H1 (cell line): ENCODE results near the gene IL2RA. TPM values are rescaled to one million over a fixed set of nuclear protein-coding genes. Genes with fewer than 3 reads are reported as not detected.

Experiments used
- CEBPB ChIP-seq: IDR thresholded peaks from 2 replicates; pipeline ENCODE4 v1.6.1; 2012; ENCODE audit warnings: low read depth, low read length
- CTCF ChIP-seq, 3 experiments: IDR thresholded peaks; 1 replicate in 2 of 3; 2 replicates in 1 of 3; pipeline versions ENCODE4 v1.5.1 to v1.6.1; 2011; ENCODE audit warnings: low read length in 3 of 3, mild to moderate bottlenecking in 3 of 3, inconsistent platforms in 2 of 3, low read depth in 1 of 3, moderate library complexity in 1 of 3; ENCODE audit not compliant: insufficient read depth in 1 of 3; ENCODE audit errors: control extremely low read depth in 1 of 3
- JUN ChIP-seq: IDR thresholded peaks from 2 replicates; pipeline ENCODE4 v1.6.1; 2011; ENCODE audit warnings: low read depth, mild to moderate bottlenecking, improper control_type of control experiment, low read length
- SP1 ChIP-seq: IDR thresholded peaks from 2 replicates; pipeline ENCODE4 v1.6.1; 2011; ENCODE audit warnings: low read depth, low read length
- polyA plus RNA-seq, 7 experiments: library from polyadenylated mRNA; depleted of rRNA in 3 of 7; stranded (reverse) in 5 of 7; unstranded in 2 of 7; fragments of >200 nt in 5 of 7; fragments of 200-250 nt in 2 of 7; gene quantifications; 1 replicate in 5 of 7; 2 replicates in 1 of 7; 4 replicates in 1 of 7; pipeline versions ENCODE4 v1.2.1 to v1.2.3, GENCODE V29; 2011 to 2013; ENCODE audit warnings: missing spikeins in 2 of 7, mixed read lengths in 2 of 7
- total RNA-seq: library from RNA; stranded (reverse); fragmentation: NEBNext Ultra II Directional; extraction: Animal tissue kit (Norgen Biotek cat#: 25700); gene quantifications from 2 replicates; pipeline ENCODE4 v1.2.1, GENCODE V29; 2021
- TF ChIP-seq, protein P1 (sequence below): IDR thresholded peaks from 2 replicates; pipeline ENCODE4 v1.6.1; 2011; ENCODE audit warnings: low read length, improper control_type of control experiment

The IL2RA gene
- total and polyA plus RNA-seq, 2 of the 8 experiments (the other 6 are each of a cell fraction or from before 2014, with no cell fraction given), result not detected

DNA sequence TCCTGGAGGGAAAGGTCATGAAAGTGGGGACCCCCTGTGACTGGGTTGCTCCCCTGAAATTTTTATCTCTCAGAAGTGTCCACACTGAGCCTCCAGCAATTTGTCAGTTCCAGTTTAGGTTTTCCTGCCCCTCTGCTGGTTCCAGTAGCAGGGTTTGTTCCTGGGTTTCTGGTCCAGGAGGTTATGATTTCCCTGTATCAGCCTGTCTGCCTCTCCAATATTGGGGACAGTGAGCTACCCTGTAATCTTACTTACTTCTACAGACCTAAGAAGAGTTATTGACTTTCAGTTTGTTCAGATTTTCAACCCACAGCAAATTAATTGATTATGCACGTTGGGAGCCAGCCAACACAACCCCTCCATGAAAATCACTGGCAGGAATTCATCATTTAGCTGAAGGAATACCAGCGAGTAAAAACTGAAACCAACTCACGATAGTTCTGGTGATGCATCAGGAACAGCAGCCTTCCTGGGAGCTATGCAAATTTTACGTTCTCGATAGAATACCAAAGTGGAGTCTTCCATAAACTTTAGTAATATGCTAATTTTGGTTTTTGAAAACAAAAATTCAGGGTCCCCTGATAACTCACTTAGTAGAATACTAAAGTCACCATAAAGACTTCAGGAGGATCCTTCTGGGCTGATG lies 53.5 kb downstream of the IL2RA start (continued):
- TF ChIP-seq, protein P1, sequence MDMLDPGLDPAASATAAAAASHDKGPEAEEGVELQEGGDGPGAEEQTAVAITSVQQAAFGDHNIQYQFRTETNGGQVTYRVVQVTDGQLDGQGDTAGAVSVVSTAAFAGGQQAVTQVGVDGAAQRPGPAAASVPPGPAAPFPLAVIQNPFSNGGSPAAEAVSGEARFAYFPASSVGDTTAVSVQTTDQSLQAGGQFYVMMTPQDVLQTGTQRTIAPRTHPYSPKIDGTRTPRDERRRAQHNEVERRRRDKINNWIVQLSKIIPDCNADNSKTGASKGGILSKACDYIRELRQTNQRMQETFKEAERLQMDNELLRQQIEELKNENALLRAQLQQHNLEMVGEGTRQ, result no peak
- no peak for TF ChIP-seq SP1
- no peak for TF ChIP-seq JUN
- TF ChIP-seq CEBPB, result no peak
- TF ChIP-seq CTCF (IDR thresholded peaks at IDR 0.05; ENCODE audit: control extremely low read depth in 1 of 3, insufficient read depth in 1 of 3, low read depth in 1 of 3, low read length in 3 of 3), result no peak
